NCI-H2196 (cell line): ENCODE measurements around the gene NOLC1.

Experiments
- DNase-seq: peaks from one replicate; lab custom pipeline; 2025; ENCODE audit not compliant: unreplicated experiment; lab: John Stamatoyannopoulos, UW

NOLC1 gene

GRCh38 chr10:102200751-102201640 is 48.8 kb downstream of the NOLC1 start:
- no peak for DNase-seq

DNA sequence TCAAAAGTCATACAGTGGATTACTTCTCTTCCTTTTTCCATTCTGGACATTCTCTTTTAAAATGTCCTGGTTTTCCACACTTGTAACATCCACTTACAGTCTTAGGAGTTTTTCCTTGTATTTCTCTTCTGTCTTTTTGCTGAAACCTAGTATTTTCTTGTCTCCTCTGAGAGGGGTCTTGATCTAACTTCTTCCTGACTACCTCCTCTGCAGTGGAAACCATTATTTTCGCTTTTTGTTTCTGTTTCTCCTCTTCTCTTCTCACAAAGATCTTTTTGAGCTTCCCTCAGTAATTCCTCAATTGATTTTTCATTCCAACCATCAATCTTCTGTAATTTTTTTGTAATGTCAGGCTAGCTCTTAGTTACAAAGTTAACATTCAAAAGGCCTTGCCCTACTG is 50.2 kb downstream of the NOLC1 start:
- DNase-seq = no peak

DNA sequence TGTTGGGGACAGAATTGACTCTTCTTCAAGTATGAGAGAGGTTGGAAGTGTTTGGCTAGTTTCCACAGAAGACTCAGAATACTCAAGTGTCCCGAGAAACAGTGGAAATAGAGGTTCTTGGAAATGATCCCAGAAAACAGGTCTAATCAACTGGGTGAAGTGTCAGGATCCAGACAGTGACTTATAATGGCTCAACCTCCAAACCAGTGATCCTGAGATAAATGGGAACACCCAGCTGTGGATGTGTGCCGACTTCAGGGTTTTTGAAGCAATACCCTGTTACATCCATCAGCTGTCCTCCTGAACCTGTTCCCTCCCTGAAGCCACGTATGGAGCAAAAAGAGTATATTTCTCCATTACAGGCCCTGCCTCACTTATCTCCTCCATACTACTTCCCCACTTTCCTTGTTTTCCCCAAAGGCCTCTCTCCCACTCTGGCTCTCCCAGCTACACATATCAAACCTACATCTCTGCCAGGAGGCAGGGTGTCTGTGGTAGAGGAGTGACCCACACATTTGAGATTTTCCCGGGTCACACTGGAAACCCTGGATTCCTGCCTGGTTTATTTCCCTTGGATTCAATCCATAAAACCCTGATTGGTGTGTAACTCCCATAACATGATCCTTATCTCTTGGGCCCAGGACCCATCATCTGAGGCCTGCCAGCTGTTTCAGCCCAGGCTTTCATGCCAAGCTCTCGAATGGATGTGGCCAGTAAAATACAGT is 56.3 kb downstream of the NOLC1 start:
- no peak for DNase-seq

DNA sequence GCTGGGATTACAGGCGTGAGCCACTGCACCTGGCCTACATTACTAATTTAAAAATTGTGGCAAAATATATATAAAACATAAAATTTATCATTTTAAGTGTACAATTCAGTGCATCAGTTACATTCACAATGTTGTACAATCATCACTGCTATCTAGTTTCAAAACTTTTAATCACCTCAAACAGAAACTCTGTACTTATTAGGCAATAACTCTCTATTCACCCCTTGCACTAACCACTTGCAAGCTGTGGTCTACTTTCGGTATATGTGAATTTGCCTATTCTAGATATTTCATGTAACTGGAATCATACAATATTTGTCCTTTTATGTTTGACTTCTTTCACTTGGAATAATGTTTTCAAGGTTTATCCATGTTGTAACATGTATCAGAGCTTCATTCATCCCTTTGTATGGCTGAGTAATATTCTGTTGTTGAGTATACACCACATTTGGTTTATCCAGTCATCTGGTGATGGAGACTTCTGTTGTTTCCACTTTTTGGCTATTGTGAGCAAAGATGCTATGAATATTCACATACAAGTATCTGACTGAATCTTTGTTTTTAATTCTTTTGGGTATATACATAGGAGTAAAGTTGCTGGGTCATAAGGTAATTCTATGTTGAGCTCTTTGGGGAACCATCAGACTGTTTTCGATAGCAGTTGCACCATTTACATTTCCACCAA is 59.6 kb downstream of the NOLC1 start:
- DNase-seq = no peak
